SIG-M5 treated with dmso at 0.1 percent for 504 hours (cell line): ENCODE results near the gene ARAP2.

ENCODE experiments used
- DNase-seq: peaks from one replicate; lab custom pipeline; 2025; ENCODE audit not compliant: unreplicated experiment; lab: John Stamatoyannopoulos, UW

Gene ARAP2

GRCh38 chr4:36138220-36138619 is 106.1 kb downstream of the ARAP2 start:
- no peak for DNase-seq

- DNase-seq = no peak
Observed at GRCh38 chr4:36137336-36137735, 107.0 kb downstream of the ARAP2 start.

GRCh38 chr4:36133658-36134057 is 110.7 kb downstream of the ARAP2 start:
- peak; percentile 27 for DNase-seq

- DNase-seq = no peak
Observed at GRCh38 chr4:36133086-36133485, 111.2 kb downstream of the ARAP2 start.

GRCh38 chr4:36130641-36131040 is 113.7 kb downstream of the ARAP2 start:
- no peak for DNase-seq

GRCh38 chr4:36128689-36129088 is 115.6 kb downstream of the ARAP2 start:
- no peak for DNase-seq

GRCh38 chr4:36123906-36124305 is 120.4 kb downstream of the ARAP2 start:
- peak; percentile 41 for DNase-seq

GRCh38 chr4:36115312-36115711 is 129.0 kb downstream of the ARAP2 start:
- DNase-seq = no peak

GRCh38 chr4:36111172-36111571 is 133.1 kb downstream of the ARAP2 start:
- no peak for DNase-seq

- peak; percentile 24 for DNase-seq
Observed at GRCh38 chr4:36099509-36099908, 144.8 kb downstream of the ARAP2 start.

GRCh38 chr4:36094995-36095394 is 149.3 kb downstream of the ARAP2 start:
- DNase-seq = no peak

- DNase-seq = no peak
Observed at GRCh38 chr4:36091997-36092396, 152.3 kb downstream of the ARAP2 start.

- DNase-seq = no peak
Observed at GRCh38 chr4:36088542-36088941, 155.8 kb downstream of the ARAP2 start.

- no peak for DNase-seq
Observed at GRCh38 chr4:36086261-36086786, 158.0 kb downstream of the ARAP2 start.

- no peak for DNase-seq
Observed at GRCh38 chr4:36082817-36083216, 161.5 kb downstream of the ARAP2 start.

- DNase-seq = peak; percentile 47
Observed at GRCh38 chr4:36081185-36081584, 163.1 kb downstream of the ARAP2 start.

- no peak for DNase-seq
Observed at GRCh38 chr4:36079666-36080065, 164.6 kb downstream of the ARAP2 start.

- DNase-seq = no peak
Observed at GRCh38 chr4:36078319-36078718, 166.0 kb downstream of the ARAP2 start.

- no peak for DNase-seq
Observed at GRCh38 chr4:36072529-36072928, 171.8 kb downstream of the ARAP2 start.

GRCh38 chr4:36067116-36067515 is 177.2 kb downstream of the ARAP2 start:
- no peak for DNase-seq

- no peak for DNase-seq
Observed at GRCh38 chr4:36065274-36065871, 178.9 kb downstream of the ARAP2 start.

GRCh38 chr4:36064117-36064516 is 180.2 kb downstream of the ARAP2 start:
- DNase-seq = no peak

- DNase-seq = no peak
Observed at GRCh38 chr4:36056136-36056535, 188.2 kb downstream of the ARAP2 start.
